ENCODE results near the gene ZCWPW1.

The ZCWPW1 gene

DNA sequence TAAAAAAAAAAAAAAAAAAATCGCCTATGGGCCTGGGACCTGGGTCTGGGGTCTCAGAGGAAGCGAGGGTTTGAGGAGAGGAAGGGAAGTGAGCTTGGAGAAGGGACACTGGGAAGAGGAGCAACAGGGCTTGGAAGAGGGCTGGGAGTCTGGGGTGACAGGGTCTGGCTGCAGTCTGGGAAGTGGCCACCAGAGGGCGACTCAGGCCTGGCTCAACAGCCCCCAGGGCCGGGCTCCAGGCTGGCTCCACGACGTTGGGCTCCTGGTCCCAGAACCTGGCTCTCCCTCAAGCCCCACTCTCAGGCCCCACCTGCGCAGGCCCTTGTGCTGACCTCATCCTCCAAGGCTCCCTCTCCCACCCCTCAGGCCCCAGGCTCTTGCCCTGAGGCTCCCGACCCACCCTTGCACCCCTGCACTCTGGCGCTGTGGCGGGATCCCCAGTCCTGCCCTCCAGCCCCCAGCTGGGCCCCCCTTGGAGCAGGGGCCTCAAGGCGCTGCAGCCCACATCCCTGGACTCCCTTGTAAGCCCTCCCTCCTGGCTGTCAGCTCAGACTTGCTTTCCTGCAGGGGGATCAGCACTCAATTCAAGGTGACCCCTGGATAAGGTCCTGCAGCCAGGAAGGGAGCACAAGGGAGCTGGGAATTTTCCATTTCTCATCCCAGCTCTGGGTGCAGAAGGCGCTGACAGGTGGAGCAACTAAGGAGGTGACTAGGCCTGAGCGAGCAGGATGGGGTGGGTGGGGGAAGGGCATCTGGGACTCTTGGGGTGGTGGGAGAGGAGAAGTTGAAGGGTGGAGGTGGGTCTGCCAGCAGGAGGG, 40.9 kb upstream of the ZCWPW1 start:
- ATAC-seq (ENCODE audit: low read depth) (peak; percentile 80), DNase-seq (ENCODE audit: low spot score) (no peak)
- TF ChIP-seq, protein P1, sequence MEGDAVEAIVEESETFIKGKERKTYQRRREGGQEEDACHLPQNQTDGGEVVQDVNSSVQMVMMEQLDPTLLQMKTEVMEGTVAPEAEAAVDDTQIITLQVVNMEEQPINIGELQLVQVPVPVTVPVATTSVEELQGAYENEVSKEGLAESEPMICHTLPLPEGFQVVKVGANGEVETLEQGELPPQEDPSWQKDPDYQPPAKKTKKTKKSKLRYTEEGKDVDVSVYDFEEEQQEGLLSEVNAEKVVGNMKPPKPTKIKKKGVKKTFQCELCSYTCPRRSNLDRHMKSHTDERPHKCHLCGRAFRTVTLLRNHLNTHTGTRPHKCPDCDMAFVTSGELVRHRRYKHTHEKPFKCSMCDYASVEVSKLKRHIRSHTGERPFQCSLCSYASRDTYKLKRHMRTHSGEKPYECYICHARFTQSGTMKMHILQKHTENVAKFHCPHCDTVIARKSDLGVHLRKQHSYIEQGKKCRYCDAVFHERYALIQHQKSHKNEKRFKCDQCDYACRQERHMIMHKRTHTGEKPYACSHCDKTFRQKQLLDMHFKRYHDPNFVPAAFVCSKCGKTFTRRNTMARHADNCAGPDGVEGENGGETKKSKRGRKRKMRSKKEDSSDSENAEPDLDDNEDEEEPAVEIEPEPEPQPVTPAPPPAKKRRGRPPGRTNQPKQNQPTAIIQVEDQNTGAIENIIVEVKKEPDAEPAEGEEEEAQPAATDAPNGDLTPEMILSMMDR (IDR thresholded peaks at IDR 0.05; ENCODE audit: poor library complexity, severe bottlenecking) = peak; percentile 87
- Histone ChIP-seq H3K4me3 (ENCODE audit: severe bottlenecking) (no peak overlapping the region), H3K27me3 (ENCODE audit: insufficient read depth, poor library complexity, severe bottlenecking) (no peaks in the 10 kb centered on the region), H3K27ac (ENCODE audit: poor library complexity, severe bottlenecking) (no peak overlapping the region), H3K4me1 (ENCODE audit: insufficient read depth, poor library complexity, severe bottlenecking) (no peaks in the 10 kb centered on the region), H3K9me3 (ENCODE audit: severe bottlenecking) (no peaks in the 10 kb centered on the region), H3K36me3 (ENCODE audit: low read depth) (peaks cover 16% of the 10 kb centered on the region)

DNA sequence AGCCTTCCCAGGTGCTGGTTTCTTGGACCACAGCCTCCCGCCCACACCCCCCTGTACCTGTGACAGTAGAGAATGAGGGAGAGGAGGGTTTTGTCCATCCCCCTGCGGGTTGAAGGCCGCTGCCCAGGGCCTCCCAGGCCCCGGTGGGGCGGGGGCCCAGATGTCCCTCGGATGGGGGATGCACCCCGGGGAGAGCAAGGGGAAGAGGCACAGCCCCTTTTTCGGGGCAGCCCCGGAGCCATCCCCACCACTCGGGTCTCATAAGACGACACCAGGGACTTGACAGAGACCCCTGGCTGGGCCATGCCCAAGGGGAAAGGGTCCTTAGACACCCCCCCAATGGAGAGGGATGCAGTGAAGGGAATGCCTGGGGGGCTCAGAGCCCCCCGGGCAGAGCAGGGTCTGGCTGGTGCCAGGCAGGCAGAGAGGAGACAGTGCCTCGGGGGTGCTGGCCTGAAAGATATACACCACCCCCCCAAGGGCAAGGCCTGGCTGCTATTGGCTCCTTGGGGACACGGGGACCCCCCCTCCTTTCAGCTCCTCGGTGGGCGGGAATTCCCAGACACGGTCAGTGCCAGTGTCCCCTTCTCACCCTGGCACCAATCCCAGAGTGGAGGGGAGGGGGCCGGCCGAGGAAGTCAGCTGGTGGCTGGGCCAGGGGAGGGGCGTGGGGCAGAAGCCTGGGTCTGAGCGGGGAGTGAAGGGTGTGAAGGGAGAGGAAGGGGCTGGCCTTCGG, 39.3 kb upstream of the ZCWPW1 start:
- no peak for DNase-seq (ENCODE audit: low spot score)
- TF ChIP-seq, protein P1 (IDR thresholded peaks at IDR 0.05; ENCODE audit: poor library complexity, severe bottlenecking) = no peak
- ATAC-seq (ENCODE audit: low read depth) = no peak
- Histone ChIP-seq H3K27ac (ENCODE audit: poor library complexity, severe bottlenecking) (no peak overlapping the region), H3K27me3 (ENCODE audit: insufficient read depth, poor library complexity, severe bottlenecking) (no peaks in the 10 kb centered on the region), H3K36me3 (ENCODE audit: low read depth) (peaks cover 11% of the 10 kb centered on the region), H3K4me3 (ENCODE audit: severe bottlenecking) (no peak overlapping the region), H3K4me1 (ENCODE audit: insufficient read depth, poor library complexity, severe bottlenecking) (no peaks in the 10 kb centered on the region), H3K9me3 (ENCODE audit: severe bottlenecking) (no peaks in the 10 kb centered on the region)

DNA sequence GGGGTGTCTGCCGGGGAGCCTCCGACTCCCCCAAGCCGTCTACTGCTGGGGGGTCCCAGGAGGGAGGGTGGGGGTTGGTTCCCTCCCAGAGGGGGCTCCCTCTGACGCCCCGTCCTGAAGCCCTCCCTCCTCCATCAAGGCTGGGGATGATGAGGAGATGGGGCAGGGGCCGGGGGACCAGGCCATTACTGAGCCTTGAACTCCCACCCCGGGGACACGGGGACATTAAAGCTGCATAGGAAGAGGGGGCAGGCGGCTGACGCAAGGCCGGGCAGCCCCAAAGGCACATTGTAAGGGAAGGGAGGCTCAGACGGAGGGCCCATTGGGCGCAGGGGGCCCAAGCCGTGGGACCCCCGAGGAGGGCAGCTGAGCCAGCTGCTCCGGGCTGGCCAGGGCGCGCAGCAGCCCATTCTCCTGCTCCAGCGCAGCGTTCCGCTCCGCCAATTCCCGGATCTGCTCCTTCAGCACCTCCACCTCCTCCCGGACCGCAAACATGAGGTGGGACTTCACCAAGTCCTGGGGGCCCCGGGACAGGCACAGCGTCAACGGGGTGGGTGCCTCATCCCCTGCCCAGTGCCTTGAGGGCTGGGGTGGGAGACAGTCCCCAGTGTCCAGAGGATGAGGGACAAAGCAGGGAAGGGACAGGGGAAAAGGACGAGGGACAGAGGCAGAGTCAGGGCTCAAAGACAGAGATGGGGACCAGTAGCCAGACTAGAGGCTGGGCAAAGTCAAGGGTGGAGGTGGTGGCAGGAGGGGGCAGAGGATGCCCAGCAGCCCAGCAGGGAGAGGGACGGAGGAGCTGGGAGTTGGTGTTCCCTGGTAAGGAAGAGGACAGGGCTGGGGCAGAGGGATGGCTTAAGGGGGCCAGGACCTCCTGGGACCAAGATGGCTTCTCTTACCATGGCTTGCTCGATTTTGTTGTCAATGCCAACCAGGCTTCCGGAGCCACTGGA, 38.4 kb upstream of the ZCWPW1 start:
- Histone ChIP-seq H3K36me3 (ENCODE audit: low read depth) (peaks cover 11% of the 10 kb centered on the region), H3K4me1 (ENCODE audit: insufficient read depth, poor library complexity, severe bottlenecking) (no peaks in the 10 kb centered on the region), H3K27me3 (ENCODE audit: insufficient read depth, poor library complexity, severe bottlenecking) (no peaks in the 10 kb centered on the region), H3K9me3 (ENCODE audit: severe bottlenecking) (no peaks in the 10 kb centered on the region), H3K27ac (ENCODE audit: poor library complexity, severe bottlenecking) (no peak overlapping the region), H3K4me3 (ENCODE audit: severe bottlenecking) (no peak overlapping the region)
- TF ChIP-seq, protein P1 (IDR thresholded peaks at IDR 0.05; ENCODE audit: poor library complexity, severe bottlenecking) = no peak
- no peak for DNase-seq (ENCODE audit: low spot score)
- no peak for ATAC-seq (ENCODE audit: low read depth)

DNA sequence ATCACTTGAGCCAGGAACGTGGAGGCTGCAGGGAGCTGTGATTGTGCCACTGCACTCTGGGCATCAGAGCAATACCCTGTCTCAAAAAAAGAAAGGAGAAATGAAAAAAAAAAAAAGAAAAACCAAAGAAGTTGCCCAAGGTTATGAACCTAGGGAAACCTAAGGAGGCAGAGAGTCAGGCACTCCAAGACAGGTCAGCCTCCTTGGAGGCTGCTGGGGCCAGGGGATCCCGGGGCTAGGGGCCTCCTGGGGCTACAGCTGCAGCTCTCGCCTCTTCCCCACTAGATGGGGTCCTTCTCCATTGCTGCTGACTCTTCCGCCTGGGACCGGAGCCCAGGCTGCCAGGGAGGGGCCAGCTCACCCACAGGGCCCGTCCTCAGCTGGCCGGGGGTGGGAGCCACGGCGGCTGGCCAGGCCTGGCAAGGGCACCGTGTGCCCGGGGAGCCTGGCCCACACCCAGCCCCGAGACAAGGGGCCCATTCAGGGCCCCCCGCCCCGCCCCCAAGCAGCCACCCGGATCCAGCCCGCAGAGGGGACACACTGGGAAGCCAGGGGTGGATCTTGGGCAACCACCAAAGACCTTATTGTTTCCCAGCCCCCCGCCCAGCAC, 37.3 kb upstream of the ZCWPW1 start:
- peak; percentile 66 for ATAC-seq (ENCODE audit: low read depth)
- no peak for DNase-seq (ENCODE audit: low spot score)

More for the DNA sequence above, 37.3 kb upstream of the ZCWPW1 start:
- peaks cover 11% of the 10 kb centered on the region for H3K36me3 ChIP-seq (ENCODE audit: low read depth)
- H3K4me1 ChIP-seq (ENCODE audit: insufficient read depth, poor library complexity, severe bottlenecking) = no peaks in the 10 kb centered on the region
- TF ChIP-seq, protein P1 (IDR thresholded peaks at IDR 0.05; ENCODE audit: poor library complexity, severe bottlenecking) = peak; percentile 46
- H3K27me3 ChIP-seq (ENCODE audit: insufficient read depth, poor library complexity, severe bottlenecking) = no peaks in the 10 kb centered on the region
- no peak overlapping the region for H3K27ac ChIP-seq (ENCODE audit: poor library complexity, severe bottlenecking)
- H3K4me3 ChIP-seq (ENCODE audit: severe bottlenecking) = no peak overlapping the region
- no peaks in the 10 kb centered on the region for H3K9me3 ChIP-seq (ENCODE audit: severe bottlenecking)

All from RWPE2 (cell line).